ENCODE measurements around the gene ALG3.

ALG3 gene

GRCh38 chr3:184209146-184209923 is 39.4 kb downstream of the ALG3 start:
- no peak overlapping the region for H3K4me3 ChIP-seq
- no peak overlapping the region for H3K27ac ChIP-seq

- Histone ChIP-seq H3K4me3 (no peak overlapping the region), H3K27ac (no peak overlapping the region)
Measured at GRCh38 chr3:184203526-184203925, 45.2 kb downstream of the ALG3 start.

- Histone ChIP-seq H3K27ac (no peak overlapping the region), H3K4me3 (no peak overlapping the region)
Measured at GRCh38 chr3:184200825-184201224, 47.9 kb downstream of the ALG3 start.

- H3K27ac ChIP-seq: no peak overlapping the region
- H3K4me3 ChIP-seq: no peak overlapping the region
Measured at GRCh38 chr3:184198509-184198908, 50.3 kb downstream of the ALG3 start.

GRCh38 chr3:184196536-184196935 is 52.2 kb downstream of the ALG3 start:
- Histone ChIP-seq H3K27ac (no peak overlapping the region), H3K4me3 (no peak overlapping the region)

- Histone ChIP-seq H3K27ac (no peak overlapping the region), H3K4me3 (no peak overlapping the region)
Measured at GRCh38 chr3:184193991-184194539, 54.7 kb downstream of the ALG3 start.

GRCh38 chr3:184192889-184193288 is 55.9 kb downstream of the ALG3 start:
- H3K4me3 ChIP-seq: no peak overlapping the region
- H3K27ac ChIP-seq: no peak overlapping the region
